ENCODE data around the gene HMGN2.
A peak's percentile ranks its signal among the peaks of the same experiment; 100 is the strongest.

Gene HMGN2

DNA sequence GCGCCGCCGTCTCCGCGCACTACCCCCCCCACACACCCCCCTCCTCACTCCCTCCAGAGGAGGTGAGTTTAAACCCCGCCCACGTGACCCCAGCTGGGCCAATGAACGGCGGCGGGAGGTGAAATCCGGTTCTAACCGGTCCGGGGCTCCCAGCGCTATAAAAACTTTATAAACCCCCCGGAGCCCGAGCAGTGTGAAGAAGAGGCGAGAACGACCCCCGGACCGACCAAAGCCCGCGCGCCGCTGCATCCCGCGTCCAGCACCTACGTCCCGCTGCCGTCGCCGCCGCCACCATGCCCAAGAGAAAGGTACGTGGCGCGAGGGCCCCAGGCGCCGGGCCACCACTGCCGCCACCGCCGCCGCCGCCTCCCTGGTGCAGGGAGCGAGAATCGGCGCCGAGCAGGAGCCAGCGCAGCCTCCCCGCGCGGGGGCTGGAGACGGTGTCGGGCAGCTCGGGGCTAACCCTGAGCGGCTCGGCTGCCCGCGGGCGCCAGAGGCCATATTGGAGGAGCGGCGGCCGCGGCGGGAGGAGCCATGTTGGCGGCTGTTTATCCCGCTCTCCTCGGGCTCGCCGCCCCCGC is at the start of gene HMGN2:
TSS of gene HMGN2 (plus strand) at position 121 of the 581 bp plus-strand sequence. CDS start at position 294, 173 bp downstream.
- no peak for TF ChIP-seq ZNF274 (IDR thresholded peaks at IDR 0.05; ENCODE audit: low read depth, low read length)

DNA sequence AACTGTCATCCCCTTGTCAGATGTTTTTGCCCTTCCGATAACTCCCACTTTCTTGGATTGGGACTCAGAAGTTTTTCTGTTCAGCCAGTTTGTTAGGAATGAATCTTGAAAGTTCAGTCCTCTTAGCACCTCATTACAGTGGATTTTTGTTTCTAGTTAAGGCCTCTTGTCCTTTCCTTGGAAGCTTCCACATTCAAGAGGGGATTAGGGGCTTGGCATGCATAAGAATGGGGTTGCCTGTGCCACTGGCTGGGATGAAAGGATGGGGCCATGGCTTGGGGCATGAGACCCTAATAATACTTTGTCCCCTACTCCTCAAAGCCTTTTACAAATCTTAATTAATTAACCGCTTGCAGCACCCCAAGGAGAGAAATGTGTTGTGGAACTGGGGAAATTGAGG is 42.5 kb upstream of the HMGN2 start:
- H3K4me3 ChIP-seq (ENCODE audit: low read length) = no peak overlapping the region
- no peak for TF ChIP-seq ZNF274 (IDR thresholded peaks at IDR 0.05; ENCODE audit: low read depth, low read length)

More for the DNA sequence above, at the start of gene HMGN2:
- H3K4me3 ChIP-seq (ENCODE audit: low read length) = peak within 1 kb of the TSS; percentile 95

DNA sequence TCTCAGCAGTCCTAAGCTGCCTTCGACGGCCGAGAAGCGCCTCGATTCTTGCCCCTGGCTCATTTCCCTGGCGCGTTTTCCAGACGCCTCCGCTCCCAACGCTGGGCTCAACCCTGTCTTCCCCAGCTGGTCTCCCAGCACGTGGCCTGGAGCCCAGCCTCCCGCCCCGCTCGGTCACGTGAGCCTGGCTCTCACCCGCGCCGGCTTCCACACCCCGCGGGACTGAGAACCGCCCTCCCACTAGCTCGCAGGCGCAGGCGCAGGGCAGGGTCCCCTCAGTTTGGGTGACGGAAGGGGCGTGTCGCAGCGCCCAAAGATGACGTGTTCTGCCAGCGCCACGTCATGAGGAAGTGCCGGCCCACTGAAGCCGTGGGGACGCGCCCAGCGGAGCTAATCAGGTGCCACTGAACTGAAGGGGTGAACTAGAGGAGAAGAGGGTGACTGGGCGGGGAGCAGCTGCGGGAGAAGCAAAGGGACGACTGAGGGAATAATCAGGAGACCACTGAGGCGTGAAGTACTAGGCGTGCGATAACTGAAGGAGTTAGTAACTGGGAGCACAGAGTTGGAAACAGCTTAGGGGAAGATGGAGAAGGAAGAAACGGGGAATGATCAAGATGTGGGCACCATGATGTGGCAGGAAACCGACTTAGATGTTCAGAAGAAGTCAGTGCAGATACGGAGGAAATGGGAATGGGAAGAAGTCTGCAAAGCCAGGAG is 40.1 kb upstream of the HMGN2 start, which contains the start of gene DHDDS:
TSS of gene DHDDS (plus strand) at position 343 of the 717 bp plus-strand sequence. CDS start 625 bp downstream, outside the sequence.
- peak within 1 kb of the TSS; percentile 82 for H3K4me3 ChIP-seq (ENCODE audit: low read length)
- no peak for TF ChIP-seq ZNF274 (IDR thresholded peaks at IDR 0.05; ENCODE audit: low read depth, low read length)

DNA sequence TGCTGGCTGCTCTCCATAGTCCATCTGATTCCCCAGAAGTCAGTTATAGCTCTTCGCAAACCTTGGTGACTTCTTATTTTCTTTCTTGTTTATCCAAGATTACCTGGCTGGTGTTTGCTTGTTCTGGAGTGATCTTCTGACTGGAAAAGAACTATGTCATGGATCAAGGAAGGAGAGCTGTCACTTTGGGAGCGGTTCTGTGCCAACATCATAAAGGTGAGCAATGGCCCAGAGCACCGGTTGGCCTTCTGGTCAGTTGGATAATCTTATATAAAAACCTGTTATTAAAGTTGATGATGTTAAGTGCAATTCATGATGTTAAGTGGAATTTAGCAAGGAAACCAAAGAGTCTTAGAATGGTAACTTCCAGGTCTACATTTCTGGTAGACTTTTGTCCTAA is 39.4 kb upstream of the HMGN2 start:
- peak overlapping the region; percentile 82 for H3K4me3 ChIP-seq (ENCODE audit: low read length)
- TF ChIP-seq ZNF274 (IDR thresholded peaks at IDR 0.05; ENCODE audit: low read depth, low read length) = no peak

DNA sequence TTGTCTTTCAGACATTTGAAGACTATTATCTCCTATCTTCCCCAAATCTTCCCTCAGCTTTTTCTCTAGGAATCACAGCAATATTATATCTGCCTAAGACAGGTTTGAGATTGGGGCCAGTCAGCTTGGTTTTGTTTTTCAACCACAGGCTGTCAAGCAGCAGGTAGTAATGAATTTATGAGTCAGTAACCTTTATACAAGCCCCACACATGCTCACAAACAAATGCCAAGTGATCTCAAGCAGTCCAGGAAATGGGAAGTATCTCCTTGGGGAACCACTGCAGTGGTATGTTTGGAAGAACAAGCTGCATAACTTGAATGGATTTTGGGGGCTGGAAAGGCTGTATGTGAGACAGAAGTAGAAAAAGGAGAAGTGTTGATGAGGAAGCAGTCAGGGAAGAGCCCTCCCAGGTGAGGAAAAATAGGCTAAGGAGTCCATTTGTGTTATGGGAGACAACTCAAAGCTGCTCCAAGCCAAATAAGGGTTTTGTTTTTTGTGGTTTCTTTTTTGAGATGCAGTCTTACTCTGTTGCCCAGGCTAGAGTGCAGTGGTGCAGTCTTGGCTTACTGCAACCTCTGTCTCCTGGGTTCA is 38.0 kb upstream of the HMGN2 start:
- no peak for TF ChIP-seq ZNF274 (IDR thresholded peaks at IDR 0.05; ENCODE audit: low read depth, low read length)
- no peak overlapping the region for H3K4me3 ChIP-seq (ENCODE audit: low read length)

DNA sequence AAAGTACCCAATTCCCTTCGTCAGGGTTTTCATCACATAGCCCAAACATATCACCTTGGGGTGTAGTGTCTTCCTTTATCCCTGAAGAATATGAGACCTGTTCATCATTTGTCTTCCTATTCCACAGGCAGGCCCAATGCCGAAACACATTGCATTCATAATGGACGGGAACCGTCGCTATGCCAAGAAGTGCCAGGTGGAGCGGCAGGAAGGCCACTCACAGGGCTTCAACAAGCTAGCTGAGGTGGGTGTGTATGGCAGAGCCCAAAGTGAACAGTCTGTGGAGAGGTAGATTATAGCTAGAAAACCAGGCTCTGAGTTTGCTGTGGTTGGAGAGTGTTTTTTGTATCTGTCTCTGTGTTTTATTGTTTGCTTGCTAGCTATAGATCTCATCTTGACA is 34.2 kb upstream of the HMGN2 start:
- H3K4me3 ChIP-seq (ENCODE audit: low read length) = no peak overlapping the region
- TF ChIP-seq ZNF274 (IDR thresholded peaks at IDR 0.05; ENCODE audit: low read depth, low read length) = no peak

DNA sequence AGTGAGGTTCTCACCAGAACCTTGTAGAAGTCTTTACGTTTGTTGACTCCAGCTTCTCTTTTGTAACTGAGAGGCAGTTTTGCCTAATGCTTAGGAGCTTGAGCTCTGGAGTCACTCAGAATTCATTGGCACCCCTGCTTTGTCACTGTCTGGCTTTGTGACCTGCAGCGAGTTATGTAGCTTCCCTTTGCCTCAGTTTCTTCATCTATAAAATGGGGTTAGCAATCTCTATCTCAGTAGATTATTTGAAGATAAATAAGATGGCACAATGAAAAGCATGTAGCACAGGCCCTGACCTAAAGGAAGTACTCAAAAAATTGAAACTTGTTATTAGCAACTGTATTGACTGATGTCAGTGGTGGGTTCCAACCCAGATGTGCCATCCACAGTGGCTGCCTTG is 32.0 kb upstream of the HMGN2 start:
- no peak overlapping the region for H3K4me3 ChIP-seq (ENCODE audit: low read length)

DNA sequence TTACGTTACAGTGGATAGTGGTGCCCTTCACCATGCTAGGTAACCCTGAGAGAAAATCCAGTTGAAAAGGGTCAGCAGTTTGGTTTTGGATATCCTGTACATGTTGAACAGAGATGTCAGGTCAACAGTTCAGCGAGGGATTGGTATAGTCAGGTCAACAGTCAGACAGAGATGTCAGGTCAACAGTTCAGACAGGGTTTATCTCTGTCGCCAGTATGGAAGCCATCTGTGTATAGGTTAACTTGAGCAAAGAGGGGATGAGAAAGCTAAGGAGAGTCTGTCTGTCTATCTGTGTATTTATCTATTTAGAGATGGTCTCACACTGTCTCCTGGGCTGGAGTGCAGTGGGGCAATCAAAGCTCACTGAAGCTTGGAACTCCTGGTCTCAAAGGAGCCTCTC is 22.4 kb upstream of the HMGN2 start:
- TF ChIP-seq ZNF274 (IDR thresholded peaks at IDR 0.05; ENCODE audit: low read depth, low read length) = no peak
- H3K4me3 ChIP-seq (ENCODE audit: low read length) = no peak overlapping the region

More for the DNA sequence above, 32.0 kb upstream of the HMGN2 start:
- no peak for TF ChIP-seq ZNF274 (IDR thresholded peaks at IDR 0.05; ENCODE audit: low read depth, low read length)

DNA sequence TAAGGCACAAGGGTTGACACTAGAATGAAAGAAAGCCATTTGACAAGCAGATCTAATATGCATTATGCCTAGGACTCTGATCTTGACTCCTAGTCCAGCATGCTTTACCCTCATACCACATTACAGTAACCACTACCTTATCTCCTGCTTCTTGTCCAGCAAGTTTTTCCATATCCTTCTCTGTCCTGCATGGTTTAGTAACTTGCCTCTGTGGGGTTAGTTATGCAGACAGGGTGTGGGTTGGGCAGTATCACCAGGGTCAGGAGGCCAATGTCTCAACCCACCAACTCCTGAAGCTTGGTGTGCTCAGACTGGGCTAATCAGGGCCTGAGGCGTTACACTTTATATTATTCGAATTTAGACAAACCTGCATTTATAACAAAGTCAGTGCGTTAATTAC is 21.3 kb upstream of the HMGN2 start:
- TF ChIP-seq ZNF274 (IDR thresholded peaks at IDR 0.05; ENCODE audit: low read depth, low read length) = no peak
- H3K4me3 ChIP-seq (ENCODE audit: low read length) = no peak overlapping the region

DNA sequence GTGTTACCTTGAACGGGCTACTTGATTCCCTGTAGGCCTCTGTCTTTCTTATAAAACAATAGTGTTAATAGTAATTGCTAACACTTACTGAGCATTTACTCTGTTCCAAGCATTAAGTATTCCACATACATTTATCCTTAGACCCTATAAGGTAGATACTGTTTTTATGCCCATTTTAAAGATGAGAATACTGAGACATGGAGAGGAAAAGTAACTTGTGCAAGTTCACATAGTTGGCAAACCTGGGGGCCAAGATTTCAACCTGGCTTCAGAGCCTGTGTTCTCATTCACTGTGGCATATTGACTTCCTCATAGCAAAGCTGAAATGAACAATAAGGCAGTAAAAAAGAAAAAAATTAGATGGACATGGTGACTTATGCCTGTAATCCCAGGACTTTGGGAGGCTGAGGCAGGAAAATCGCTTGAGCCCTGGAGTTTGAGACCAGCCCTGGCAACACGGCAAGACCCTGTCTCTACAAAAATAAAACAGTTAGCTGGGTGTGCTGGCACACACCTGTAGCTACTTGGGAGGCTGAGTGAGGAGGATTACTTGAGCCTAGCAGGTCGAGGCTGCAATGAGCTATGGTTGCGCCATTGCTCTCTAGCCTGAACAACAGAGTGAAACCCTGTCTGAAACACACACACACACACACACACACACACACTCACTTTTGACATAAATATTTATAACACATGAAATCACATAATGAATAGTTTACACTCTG is 19.6 kb upstream of the HMGN2 start:
- H3K4me3 ChIP-seq (ENCODE audit: low read length) = no peak overlapping the region
- TF ChIP-seq ZNF274 (IDR thresholded peaks at IDR 0.05; ENCODE audit: low read depth, low read length) = no peak

DNA sequence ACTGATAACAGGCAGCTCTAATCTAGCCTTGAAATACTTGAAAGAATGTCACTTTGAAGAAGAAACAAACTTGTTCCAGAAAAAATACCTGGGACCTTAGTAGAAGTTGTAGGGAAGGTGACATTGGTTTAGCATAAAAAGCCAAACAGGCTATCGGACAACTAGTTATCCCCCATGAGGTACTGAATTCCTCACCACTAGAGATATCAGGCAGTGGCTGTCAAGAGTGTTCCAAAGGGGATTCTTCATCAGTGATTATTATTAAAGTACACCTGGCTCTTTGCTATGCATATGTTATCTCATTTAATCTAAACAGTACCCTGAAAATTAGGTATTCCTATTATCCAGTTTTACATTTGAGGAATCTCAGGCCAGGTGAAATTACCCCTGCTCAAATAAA is 13.1 kb upstream of the HMGN2 start:
- no peak overlapping the region for H3K4me3 ChIP-seq (ENCODE audit: low read length)
- TF ChIP-seq ZNF274 (IDR thresholded peaks at IDR 0.05; ENCODE audit: low read depth, low read length) = no peak

DNA sequence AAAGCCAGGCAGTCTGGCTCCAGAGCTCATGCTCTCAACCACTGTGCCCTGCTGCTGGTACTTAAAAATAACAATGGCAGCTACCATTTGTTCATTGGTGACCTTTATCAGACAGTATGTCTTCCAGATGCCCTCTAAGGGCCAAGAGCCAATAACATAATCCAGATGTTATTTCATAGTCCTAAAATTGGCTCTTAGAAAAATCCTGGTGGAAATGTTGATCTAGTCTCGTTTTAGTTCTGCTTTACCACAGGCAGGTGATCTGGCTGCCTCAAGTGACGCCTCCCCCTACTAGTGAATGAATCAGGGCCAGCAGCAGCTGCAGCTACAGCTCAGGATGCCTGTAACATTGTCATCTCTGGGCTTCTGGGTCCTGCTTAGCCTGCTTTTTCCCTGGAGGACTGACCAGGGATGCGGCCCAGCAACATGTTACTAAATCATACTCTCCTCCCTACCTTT is 12.6 kb upstream of the HMGN2 start:
- no peak for TF ChIP-seq ZNF274 (IDR thresholded peaks at IDR 0.05; ENCODE audit: low read depth, low read length)
- H3K4me3 ChIP-seq (ENCODE audit: low read length) = no peak overlapping the region

DNA sequence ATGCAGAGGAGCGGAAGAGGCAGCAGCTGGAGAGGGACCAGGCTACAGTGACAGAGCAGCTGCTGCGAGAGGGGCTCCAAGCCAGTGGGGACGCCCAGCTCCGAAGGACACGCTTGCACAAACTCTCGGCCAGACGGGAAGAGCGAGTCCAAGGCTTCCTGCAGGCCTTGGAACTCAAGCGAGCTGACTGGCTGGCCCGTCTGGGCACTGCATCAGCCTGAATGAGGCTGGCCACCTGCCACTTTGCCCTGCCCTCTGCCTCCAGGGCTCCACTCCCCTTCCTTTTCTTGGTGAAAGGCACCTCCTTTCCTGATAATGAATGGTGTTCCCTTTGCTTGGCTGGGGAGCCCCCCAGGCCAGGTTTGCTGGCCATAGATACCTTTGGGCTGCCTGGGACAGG is 3.3 kb upstream of the HMGN2 start:
- H3K4me3 ChIP-seq (ENCODE audit: low read length) = no peak overlapping the region
- no peak for TF ChIP-seq ZNF274 (IDR thresholded peaks at IDR 0.05; ENCODE audit: low read depth, low read length)

DNA sequence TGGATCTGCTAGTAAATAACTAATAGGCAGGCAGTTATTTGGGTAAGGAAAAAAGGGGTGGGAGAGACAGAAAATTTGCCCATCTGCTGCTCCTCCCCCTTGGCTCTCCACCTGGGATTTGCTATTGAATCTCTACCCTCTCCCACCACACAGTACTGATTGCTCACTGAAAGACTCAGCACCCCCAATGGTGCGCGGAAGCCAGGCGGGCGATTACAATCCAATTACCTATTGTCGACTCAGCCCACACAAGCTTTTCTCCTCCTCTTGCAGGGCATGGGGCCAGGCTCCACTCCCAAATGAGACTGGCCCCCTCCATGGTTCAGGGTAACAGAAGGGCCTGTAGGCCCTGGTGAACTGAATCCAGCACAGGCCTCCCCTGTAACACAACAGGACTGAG is 2.7 kb upstream of the HMGN2 start:
- no peak for TF ChIP-seq ZNF274 (IDR thresholded peaks at IDR 0.05; ENCODE audit: low read depth, low read length)
- H3K4me3 ChIP-seq (ENCODE audit: low read length) = no peak overlapping the region
